Activated CD4-positive, alpha-beta T cell treated with anti-CD3 and anti-CD28 coated beads for 48 hours (primary cell): ENCODE data around the gene SMIM36.
A peak's percentile ranks its signal among the peaks of the same experiment; 100 is the strongest.
"Not testable (repeated sequence)": the region's sequence is repeated elsewhere in the genome, so short reads cannot be mapped to it uniquely, and the experiment has no call there.

Source experiments
- DNase-seq: peaks from one replicate; pipeline ENCODE4 v3.0.0-alpha.2; 2020

SMIM36 gene

GRCh38 chr17:55433029-55433628, 78.1 kb downstream of the SMIM36 start:
- no peak for DNase-seq

GRCh38 chr17:55432358-55433028, 78.8 kb downstream of the SMIM36 start:
- no peak for DNase-seq

DNA sequence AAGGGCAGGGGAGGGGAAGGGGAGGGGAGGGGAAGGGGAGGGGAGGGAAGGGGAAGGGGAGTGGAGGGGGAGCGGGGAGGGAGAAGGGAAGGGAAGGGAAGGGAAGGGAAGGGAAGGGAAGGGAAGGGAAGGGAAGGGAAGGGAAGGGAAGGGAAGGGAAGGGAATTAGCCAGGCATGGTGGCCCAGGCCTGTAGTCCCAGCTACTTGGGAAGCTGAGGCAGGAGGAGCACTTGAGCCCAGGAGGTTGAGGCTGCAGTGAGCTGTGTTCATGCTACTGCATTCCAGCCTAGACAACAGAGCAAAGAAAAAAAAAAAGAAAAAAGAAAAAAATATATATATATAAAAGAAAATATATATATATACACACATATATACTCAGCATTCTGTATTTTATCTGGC, 79.3 kb downstream of the SMIM36 start:
- DNase-seq = not testable (repeated sequence)

GRCh38 chr17:55430541-55431288, 80.5 kb downstream of the SMIM36 start:
- DNase-seq = no peak

GRCh38 chr17:55427587-55427882, 83.7 kb downstream of the SMIM36 start:
- DNase-seq = no peak

GRCh38 chr17:55426851-55427586, 84.2 kb downstream of the SMIM36 start:
- no peak for DNase-seq

GRCh38 chr17:55424893-55425540, 86.2 kb downstream of the SMIM36 start:
- DNase-seq = no peak

DNA sequence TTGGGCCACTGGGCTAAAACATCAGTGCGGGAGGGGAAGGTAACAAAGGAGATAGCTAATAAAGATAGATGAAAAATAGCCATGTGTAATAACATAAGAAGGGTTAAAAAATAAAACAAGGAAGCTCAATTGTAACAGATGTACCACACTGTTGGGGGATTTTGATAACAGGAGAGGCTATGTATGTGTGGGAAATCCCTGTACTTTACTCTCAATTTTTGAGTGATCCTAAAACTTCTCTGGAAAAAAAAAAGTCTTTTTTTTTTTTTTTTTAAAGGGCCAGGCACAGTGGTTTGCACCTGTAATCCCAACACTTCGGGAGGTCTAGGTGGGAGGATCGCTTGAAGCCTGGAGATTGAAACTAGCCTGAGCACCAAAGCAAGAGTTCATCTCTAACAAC, 87.7 kb downstream of the SMIM36 start:
- DNase-seq = no peak

GRCh38 chr17:55422828-55423164, 88.5 kb downstream of the SMIM36 start:
- not testable (repeated sequence) for DNase-seq

- DNase-seq = peak; percentile 24
Observed at GRCh38 chr17:55421179-55421934, 89.9 kb downstream of the SMIM36 start, which contains the start of gene MMD. MMD (minus strand) TSS chr17:55421835; CDS start chr17:55421695, 140 bp downstream.

GRCh38 chr17:55420776-55421178, 90.5 kb downstream of the SMIM36 start:
- peak; percentile 61 for DNase-seq

GRCh38 chr17:55420067-55420775, 91.0 kb downstream of the SMIM36 start:
- peak; percentile 19 for DNase-seq

DNA sequence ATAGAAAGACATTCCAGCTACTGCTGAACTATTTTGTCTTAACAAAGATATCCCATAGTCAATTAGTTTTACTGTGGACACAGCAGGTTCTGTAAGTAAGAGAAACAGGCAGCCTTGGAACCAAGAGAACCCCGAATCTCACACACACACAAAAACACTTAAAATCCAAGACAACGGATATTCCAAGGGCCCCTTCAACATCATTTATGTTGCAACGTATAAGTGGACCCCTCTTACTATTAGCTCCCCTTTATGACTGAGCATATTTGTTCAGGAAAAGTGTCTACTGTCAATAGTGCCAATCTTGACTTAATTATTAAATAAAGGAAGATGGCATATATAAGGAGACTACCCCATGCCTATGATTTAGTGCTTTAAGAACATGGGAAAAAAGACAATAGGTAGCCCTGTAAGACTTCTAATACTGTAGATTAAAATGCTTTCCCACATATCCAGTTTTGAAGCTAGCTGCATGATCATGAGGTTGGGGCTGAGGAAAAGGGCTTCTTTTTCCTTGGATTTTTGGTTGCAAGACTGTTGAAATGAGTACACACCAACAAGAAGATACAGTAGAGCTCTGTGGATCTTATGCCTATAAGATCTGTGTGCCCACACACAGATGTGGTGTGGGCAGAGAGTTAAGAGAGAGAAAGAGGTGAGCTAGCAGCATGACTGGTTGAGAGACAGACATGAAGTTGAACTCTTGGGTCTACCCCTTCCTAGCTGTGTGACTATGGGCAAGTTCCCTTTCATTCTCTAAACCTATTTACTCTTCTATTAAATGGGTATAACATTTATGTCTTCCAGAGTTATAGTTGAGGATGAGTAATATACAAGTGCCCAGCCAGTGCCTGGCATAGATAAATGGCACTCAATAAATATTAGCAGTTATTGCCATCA, 92.6 kb downstream of the SMIM36 start:
- no peak for DNase-seq

- no peak for DNase-seq
Observed at GRCh38 chr17:55417411-55418268, 93.6 kb downstream of the SMIM36 start.

- no peak for DNase-seq
Observed at GRCh38 chr17:55416470-55417052, 94.7 kb downstream of the SMIM36 start.

DNA sequence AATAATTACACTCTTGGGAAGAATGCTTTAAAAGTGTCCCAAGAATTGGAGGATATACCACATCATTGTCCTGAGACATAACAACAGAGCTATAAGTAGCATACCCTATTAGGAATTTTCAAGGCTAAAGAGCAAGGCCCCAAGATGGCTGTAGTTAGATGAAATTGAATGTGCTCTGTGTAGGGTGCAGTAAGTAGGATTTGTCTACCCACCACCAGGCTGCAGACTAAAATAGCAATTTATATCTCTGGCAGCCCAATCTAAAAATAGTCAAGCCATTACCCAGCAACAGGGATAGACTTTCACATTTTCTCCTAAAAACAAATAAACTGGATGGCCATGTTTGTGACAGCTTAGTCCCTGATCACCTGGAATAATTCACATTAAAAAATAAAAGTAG, 95.3 kb downstream of the SMIM36 start:
- no peak for DNase-seq

GRCh38 chr17:55414983-55415382, 96.3 kb downstream of the SMIM36 start:
- no peak for DNase-seq

DNA sequence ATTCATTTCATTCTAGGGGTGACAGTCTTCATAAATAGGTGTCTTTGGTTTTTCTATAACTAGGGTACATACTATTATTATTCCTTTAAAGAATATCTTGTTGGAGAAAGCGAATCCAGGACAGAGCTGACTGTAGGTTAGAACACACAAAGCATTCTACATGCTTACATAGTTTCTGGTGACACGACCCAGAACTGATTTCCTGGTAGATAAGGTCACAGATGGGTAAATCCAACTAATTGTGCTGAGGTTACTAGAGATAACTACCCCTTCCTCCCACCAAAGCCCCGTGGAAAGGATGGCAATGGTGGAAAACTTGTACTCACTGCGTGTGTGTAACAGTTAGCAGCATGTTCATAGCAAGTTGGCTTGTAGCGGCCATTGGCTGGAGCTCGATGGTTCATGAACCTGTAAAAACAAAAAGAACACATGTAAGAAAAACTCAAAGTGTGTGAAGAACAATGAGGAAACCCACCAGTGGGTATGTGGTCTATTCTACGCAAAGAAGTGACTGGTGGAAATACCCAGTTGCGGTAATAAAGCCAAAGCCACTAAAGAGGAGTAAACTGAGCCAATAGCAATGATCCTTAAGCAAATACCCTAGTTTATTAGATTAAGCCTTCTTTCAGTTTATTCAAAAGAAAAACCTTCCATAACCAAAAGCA, 97.3 kb downstream of the SMIM36 start:
- DNase-seq = no peak

DNA sequence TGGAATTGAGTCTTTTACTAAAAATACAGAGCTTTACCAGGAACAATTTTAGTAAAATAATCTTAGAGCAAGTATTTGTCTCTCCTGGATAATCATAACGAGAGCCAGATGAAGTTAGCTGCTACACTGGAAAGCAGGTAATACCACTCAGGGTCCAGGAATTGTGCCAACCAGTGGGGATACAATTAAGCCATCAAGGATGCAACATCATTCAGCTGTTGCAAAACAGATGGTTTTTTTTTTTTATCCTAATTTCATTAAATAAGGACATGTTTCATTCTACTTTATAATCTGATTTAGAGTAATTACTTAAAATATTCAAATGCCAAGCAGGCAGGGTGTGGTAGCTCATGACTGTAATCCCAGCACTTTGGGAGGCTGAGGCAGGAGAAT, 99.8 kb downstream of the SMIM36 start:
- DNase-seq = no peak
